HEK293 (cell line): Measurements from ENCODE around the gene MAGI2.

Experiments
- BCL11B ChIP-seq: fragments of 450-650 bp; formaldehyde crosslinking; IDR thresholded peaks from 2 replicates; pipeline ENCODE4 v1.5.1; 2016; ENCODE audit warnings: low read depth, missing biosample characterization, missing genetic modification characterization
- HOXA7 ChIP-seq: sonication (generic); formaldehyde crosslinking; IDR thresholded peaks from 2 replicates; pipeline ENCODE4 v1.8.1; 2022; ENCODE audit warnings: missing genetic modification reagents, borderline replicate concordance
- RBAK ChIP-seq: fragments of 450-650 bp; formaldehyde crosslinking; IDR thresholded peaks from 2 replicates; pipeline ENCODE4 v1.5.1; 2016; ENCODE audit warnings: missing biosample characterization, missing genetic modification characterization
- ZBTB17 ChIP-seq: fragments of 450-650 bp; formaldehyde crosslinking; IDR thresholded peaks from 2 replicates; pipeline ENCODE4 v1.5.1; 2016; ENCODE audit warnings: missing biosample characterization, missing genetic modification characterization
- ZNF10 ChIP-seq: fragments of 450-650 bp; formaldehyde crosslinking; IDR thresholded peaks from 2 replicates; pipeline ENCODE4 v1.5.1; 2017; ENCODE audit warnings: missing biosample characterization, missing genetic modification characterization
- ZNF174 ChIP-seq: fragments of 450-650 bp; formaldehyde crosslinking; IDR thresholded peaks from 2 replicates; pipeline ENCODE4 v1.5.0; 2017; ENCODE audit warnings: missing biosample characterization, mild to moderate bottlenecking, missing genetic modification characterization
- ZNF184 ChIP-seq: fragments of 450-650 bp; IDR thresholded peaks from 2 replicates; pipeline ENCODE4 v1.5.1; 2018; ENCODE audit warnings: missing biosample characterization, mild to moderate bottlenecking, missing genetic modification characterization
- ZNF23 ChIP-seq: fragments of 450-650 bp; formaldehyde crosslinking; IDR thresholded peaks from 2 replicates; pipeline ENCODE4 v1.5.1; 2016; ENCODE audit warnings: missing biosample characterization, missing genetic modification characterization, borderline replicate concordance
- TF ChIP-seq, protein P1 (sequence below): fragments of 450-650 bp; formaldehyde crosslinking; IDR thresholded peaks from 2 replicates; pipeline ENCODE4 v1.5.1; 2016; ENCODE audit warnings: missing biosample characterization, missing genetic modification characterization
- TF ChIP-seq, protein P2 (sequence below): fragments of 450-650 bp; formaldehyde crosslinking; IDR thresholded peaks from 2 replicates; pipeline ENCODE4 v1.5.1; 2016; ENCODE audit warnings: missing biosample characterization, missing genetic modification characterization

DNA sequence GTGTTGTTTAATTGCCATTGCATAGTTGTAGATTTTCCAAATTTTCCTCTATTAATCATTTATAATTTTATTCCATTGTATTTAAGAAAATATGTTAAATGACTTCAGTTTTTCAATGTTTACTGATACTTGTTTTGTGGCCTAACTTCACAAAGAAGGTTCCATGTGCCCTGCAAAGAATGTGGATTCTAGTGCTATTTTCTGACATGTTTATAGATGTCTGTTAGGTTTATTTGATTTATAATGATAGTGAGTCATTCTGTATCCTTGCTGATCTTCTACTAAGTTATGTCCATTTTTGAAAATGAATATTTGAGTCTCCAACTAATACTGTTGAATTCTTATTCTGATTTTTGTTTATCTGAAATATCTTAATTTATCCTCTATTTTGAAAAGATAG, 369.0 kb downstream of the MAGI2 start:
- TF ChIP-seq, protein P1, sequence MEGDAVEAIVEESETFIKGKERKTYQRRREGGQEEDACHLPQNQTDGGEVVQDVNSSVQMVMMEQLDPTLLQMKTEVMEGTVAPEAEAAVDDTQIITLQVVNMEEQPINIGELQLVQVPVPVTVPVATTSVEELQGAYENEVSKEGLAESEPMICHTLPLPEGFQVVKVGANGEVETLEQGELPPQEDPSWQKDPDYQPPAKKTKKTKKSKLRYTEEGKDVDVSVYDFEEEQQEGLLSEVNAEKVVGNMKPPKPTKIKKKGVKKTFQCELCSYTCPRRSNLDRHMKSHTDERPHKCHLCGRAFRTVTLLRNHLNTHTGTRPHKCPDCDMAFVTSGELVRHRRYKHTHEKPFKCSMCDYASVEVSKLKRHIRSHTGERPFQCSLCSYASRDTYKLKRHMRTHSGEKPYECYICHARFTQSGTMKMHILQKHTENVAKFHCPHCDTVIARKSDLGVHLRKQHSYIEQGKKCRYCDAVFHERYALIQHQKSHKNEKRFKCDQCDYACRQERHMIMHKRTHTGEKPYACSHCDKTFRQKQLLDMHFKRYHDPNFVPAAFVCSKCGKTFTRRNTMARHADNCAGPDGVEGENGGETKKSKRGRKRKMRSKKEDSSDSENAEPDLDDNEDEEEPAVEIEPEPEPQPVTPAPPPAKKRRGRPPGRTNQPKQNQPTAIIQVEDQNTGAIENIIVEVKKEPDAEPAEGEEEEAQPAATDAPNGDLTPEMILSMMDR (tag by site-specific recombination): no peak
- TF ChIP-seq ZNF174 (tag by site-specific recombination) (no peak), ZNF10 (tag by site-specific recombination) (no peak), RBAK (tag by site-specific recombination) (no peak), BCL11B (no peak), ZBTB17 (tag by site-specific recombination) (no peak), ZNF23 (tag by site-specific recombination) (no peak), ZNF184 (tag by site-specific recombination) (no peak), HOXA7 (CRISPR knock-in tag) (no peak)
- TF ChIP-seq, protein P2, sequence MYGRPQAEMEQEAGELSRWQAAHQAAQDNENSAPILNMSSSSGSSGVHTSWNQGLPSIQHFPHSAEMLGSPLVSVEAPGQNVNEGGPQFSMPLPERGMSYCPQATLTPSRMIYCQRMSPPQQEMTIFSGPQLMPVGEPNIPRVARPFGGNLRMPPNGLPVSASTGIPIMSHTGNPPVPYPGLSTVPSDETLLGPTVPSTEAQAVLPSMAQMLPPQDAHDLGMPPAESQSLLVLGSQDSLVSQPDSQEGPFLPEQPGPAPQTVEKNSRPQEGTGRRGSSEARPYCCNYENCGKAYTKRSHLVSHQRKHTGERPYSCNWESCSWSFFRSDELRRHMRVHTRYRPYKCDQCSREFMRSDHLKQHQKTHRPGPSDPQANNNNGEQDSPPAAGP (tag by site-specific recombination): no peak
